ACC112 (cell line): ENCODE results near the gene ADAMTSL4.
"Not testable (repeated sequence)": the region's sequence is repeated elsewhere in the genome, so short reads cannot be mapped to it uniquely, and the experiment has no call there.

Source experiments
- H2AFZ ChIP-seq: fragments of 200-600 bp; sonication (generic); one replicate; pipeline ENCODE4 v1.6.0; 2017; ENCODE audit warnings: antibody characterized with exemption, low read length; ENCODE audit not compliant: unreplicated experiment
- H3K27ac ChIP-seq: fragments of 200-600 bp; sonication (generic); 2 replicates; pipeline ENCODE4 v1.5.1; 2014; ENCODE audit warnings: low read depth, mild to moderate bottlenecking, antibody characterized with exemption, low read length, moderate library complexity
- H3K27me3 ChIP-seq: fragments of 200-600 bp; sonication (generic); 2 replicates; pipeline ENCODE4 v1.6.1; 2014; ENCODE audit warnings: mild to moderate bottlenecking, antibody characterized with exemption, low read length, moderate library complexity, mixed read lengths; ENCODE audit not compliant: insufficient read depth
- H3K36me3 ChIP-seq: fragments of 200-600 bp; sonication (generic); 2 replicates; pipeline ENCODE4 v1.6.1; 2016; ENCODE audit warnings: mild to moderate bottlenecking, antibody characterized with exemption, low read length, moderate library complexity, mixed read lengths; ENCODE audit not compliant: insufficient read depth
- H3K4me1 ChIP-seq: fragments of 200-600 bp; sonication (generic); one replicate; pipeline ENCODE4 v1.6.1; 2016; ENCODE audit warnings: low read length, mixed read lengths; ENCODE audit not compliant: insufficient read depth, unreplicated experiment, control insufficient read depth
- H3K4me3 ChIP-seq: fragments of 200-600 bp; sonication (generic); 2 replicates; pipeline ENCODE4 v1.5.1; 2014; ENCODE audit warnings: mild to moderate bottlenecking, low read depth, low read length
- H3K79me2 ChIP-seq: fragments of 200-600 bp; sonication (generic); one replicate; pipeline ENCODE4 v1.6.0; 2016; ENCODE audit warnings: low read length; ENCODE audit not compliant: control insufficient read depth, unreplicated experiment, insufficient read depth

The ADAMTSL4 gene

GRCh38 chr1:150572918-150573647, 23.9 kb downstream of the ADAMTSL4 start:
- no peak overlapping the region for H2AFZ ChIP-seq
- H3K4me3 ChIP-seq: peak overlapping the region; percentile 32
- peaks cover 56% of the 10 kb centered on the region for H3K4me1 ChIP-seq
- peak overlapping the region; percentile 100 for H3K27ac ChIP-seq
- H3K36me3 ChIP-seq: peaks cover 51% of the 10 kb centered on the region
- no peaks in the 10 kb centered on the region for H3K27me3 ChIP-seq
- H3K79me2 ChIP-seq: peaks cover 56% of the 10 kb centered on the region

- Histone ChIP-seq H3K79me2 (peaks cover 62% of the 10 kb centered on the region), H3K36me3 (peaks cover 57% of the 10 kb centered on the region), H3K4me3 (peak overlapping the region; percentile 32), H3K4me1 (peaks cover 50% of the 10 kb centered on the region), H3K27ac (peak overlapping the region; percentile 100)
- H3K27me3 ChIP-seq, H2AFZ ChIP-seq: not testable (repeated sequence)
Observed at GRCh38 chr1:150573648-150574071, 24.5 kb downstream of the ADAMTSL4 start.

- no peak overlapping the region for H2AFZ ChIP-seq
- peaks cover 63% of the 10 kb centered on the region for H3K36me3 ChIP-seq
- H3K4me3 ChIP-seq: peak overlapping the region; percentile 97
- peaks cover 69% of the 10 kb centered on the region for H3K79me2 ChIP-seq
- peaks cover 44% of the 10 kb centered on the region for H3K4me1 ChIP-seq
- peak overlapping the region; percentile 100 for H3K27ac ChIP-seq
- no peaks in the 10 kb centered on the region for H3K27me3 ChIP-seq
Observed at GRCh38 chr1:150574260-150575071, 25.3 kb downstream of the ADAMTSL4 start.

- no peaks in the 10 kb centered on the region for H3K27me3 ChIP-seq
- H3K36me3 ChIP-seq: peaks cover 63% of the 10 kb centered on the region
- peak overlapping the region; percentile 97 for H3K4me3 ChIP-seq
- H3K4me1 ChIP-seq: peaks cover 39% of the 10 kb centered on the region
- H3K79me2 ChIP-seq: peaks cover 73% of the 10 kb centered on the region
- H2AFZ ChIP-seq: no peak overlapping the region
- H3K27ac ChIP-seq: peak overlapping the region; percentile 100
Observed at GRCh38 chr1:150575072-150575489, 25.9 kb downstream of the ADAMTSL4 start.

GRCh38 chr1:150575518-150576366, 26.5 kb downstream of the ADAMTSL4 start:
- no peaks in the 10 kb centered on the region for H3K27me3 ChIP-seq
- peak overlapping the region; percentile 97 for H3K4me3 ChIP-seq
- H3K36me3 ChIP-seq: peaks cover 63% of the 10 kb centered on the region
- no peak overlapping the region for H2AFZ ChIP-seq
- peaks cover 38% of the 10 kb centered on the region for H3K4me1 ChIP-seq
- H3K79me2 ChIP-seq: peaks cover 75% of the 10 kb centered on the region
- H3K27ac ChIP-seq: peak overlapping the region; percentile 100

GRCh38 chr1:150576367-150576711, 27.1 kb downstream of the ADAMTSL4 start:
- Histone ChIP-seq H3K79me2 (peaks cover 79% of the 10 kb centered on the region), H2AFZ (no peak overlapping the region), H3K4me1 (peaks cover 33% of the 10 kb centered on the region), H3K36me3 (peaks cover 63% of the 10 kb centered on the region), H3K27me3 (no peaks in the 10 kb centered on the region), H3K27ac (peak overlapping the region; percentile 100), H3K4me3 (peak overlapping the region; percentile 97)

- no peak overlapping the region for H2AFZ ChIP-seq
- H3K27me3 ChIP-seq: no peaks in the 10 kb centered on the region
- peak overlapping the region; percentile 97 for H3K4me3 ChIP-seq
- H3K27ac ChIP-seq: peak overlapping the region; percentile 100
- peaks cover 80% of the 10 kb centered on the region for H3K79me2 ChIP-seq
- H3K4me1 ChIP-seq: peaks cover 33% of the 10 kb centered on the region
- H3K36me3 ChIP-seq: peaks cover 63% of the 10 kb centered on the region
Observed at GRCh38 chr1:150576794-150577556, 27.8 kb downstream of the ADAMTSL4 start.

GRCh38 chr1:150577557-150578271, 28.5 kb downstream of the ADAMTSL4 start:
- Histone ChIP-seq H3K27ac (peak overlapping the region; percentile 100), H2AFZ (no peak overlapping the region), H3K79me2 (peaks cover 77% of the 10 kb centered on the region), H3K4me3 (peak overlapping the region; percentile 97), H3K36me3 (peaks cover 60% of the 10 kb centered on the region), H3K27me3 (no peaks in the 10 kb centered on the region), H3K4me1 (peaks cover 30% of the 10 kb centered on the region)

GRCh38 chr1:150578272-150579109, 29.3 kb downstream of the ADAMTSL4 start:
- H3K79me2 ChIP-seq: peaks cover 70% of the 10 kb centered on the region
- peaks cover 52% of the 10 kb centered on the region for H3K36me3 ChIP-seq
- H3K27me3 ChIP-seq: no peaks in the 10 kb centered on the region
- no peak overlapping the region for H2AFZ ChIP-seq
- H3K4me3 ChIP-seq: peak overlapping the region; percentile 97
- H3K4me1 ChIP-seq: peaks cover 22% of the 10 kb centered on the region
- H3K27ac ChIP-seq: peak overlapping the region; percentile 100
